GM12864 (cell line): ENCODE measurements around the gene RAB40C.

Source experiments
- DNase-seq: peaks from one replicate; pipeline ENCODE4 v3.0.0-alpha.2; 2011; ENCODE audit warnings: low read depth
- H3K4me3 ChIP-seq: 2 replicates; pipeline ENCODE4 v1.5.1; 2011; ENCODE audit warnings: mild to moderate bottlenecking, low read depth, low read length, control low read depth
- CTCF ChIP-seq: IDR thresholded peaks from 2 replicates; pipeline ENCODE4 v1.5.1; 2011; ENCODE audit warnings: low read depth, mild to moderate bottlenecking, moderate library complexity, low read length, control low read depth, inconsistent platforms; ENCODE audit errors: missing control alignments

The RAB40C gene

GRCh38 chr16:627454-628239, 37.8 kb downstream of the RAB40C start:
- DNase-seq, result no peak
- no peak overlapping the region for H3K4me3 ChIP-seq
- no peak for TF ChIP-seq CTCF

GRCh38 chr16:628321-629061, 38.6 kb downstream of the RAB40C start:
- no peak overlapping the region for H3K4me3 ChIP-seq
- TF ChIP-seq CTCF, result no peak
- no peak for DNase-seq

GRCh38 chr16:629185-629832, 39.4 kb downstream of the RAB40C start:
- no peak for TF ChIP-seq CTCF
- DNase-seq, result no peak
- no peak overlapping the region for H3K4me3 ChIP-seq

GRCh38 chr16:629833-630248, 40.0 kb downstream of the RAB40C start:
- DNase-seq, result no peak
- TF ChIP-seq CTCF, result no peak
- H3K4me3 ChIP-seq, result no peak overlapping the region

- no peak overlapping the region for H3K4me3 ChIP-seq
- no peak for TF ChIP-seq CTCF
- no peak for DNase-seq
Measured at GRCh38 chr16:630249-630814, 40.5 kb downstream of the RAB40C start.

- DNase-seq, result no peak
- no peak for TF ChIP-seq CTCF
- H3K4me3 ChIP-seq, result no peak within 1 kb of the TSS
Measured at GRCh38 chr16:630815-631405, 41.0 kb downstream of the RAB40C start, which contains the start of gene WFIKKN1. WFIKKN1 (plus strand) TSS chr16:630985; CDS start chr16:631254, 269 bp downstream.
